Ishikawa (cell line): ENCODE results near the gene PLCB1.

Experiments used
- EGR1 ChIP-seq: IDR thresholded peaks from 2 replicates; pipeline ENCODE4 v1.6.1; 2012
- TAF1 ChIP-seq: IDR thresholded peaks from 2 replicates; pipeline ENCODE4 v1.6.1; 2012; ENCODE audit warnings: low read depth, mild to moderate bottlenecking
- TCF12 ChIP-seq: IDR thresholded peaks from 2 replicates; pipeline ENCODE4 v1.6.1; 2012; ENCODE audit warnings: low read depth
- TEAD4 ChIP-seq: IDR thresholded peaks from 2 replicates; pipeline ENCODE4 v1.6.1; 2012
- YY1 ChIP-seq: IDR thresholded peaks from 2 replicates; pipeline ENCODE4 v1.6.1; 2012; ENCODE audit warnings: low read depth
- ZBTB7A ChIP-seq: IDR thresholded peaks from 2 replicates; pipeline ENCODE4 v1.6.1; 2012; ENCODE audit warnings: low read depth
- TF ChIP-seq, protein P1 (sequence below): IDR thresholded peaks from 2 replicates; pipeline ENCODE4 v1.6.1; 2012

DNA sequence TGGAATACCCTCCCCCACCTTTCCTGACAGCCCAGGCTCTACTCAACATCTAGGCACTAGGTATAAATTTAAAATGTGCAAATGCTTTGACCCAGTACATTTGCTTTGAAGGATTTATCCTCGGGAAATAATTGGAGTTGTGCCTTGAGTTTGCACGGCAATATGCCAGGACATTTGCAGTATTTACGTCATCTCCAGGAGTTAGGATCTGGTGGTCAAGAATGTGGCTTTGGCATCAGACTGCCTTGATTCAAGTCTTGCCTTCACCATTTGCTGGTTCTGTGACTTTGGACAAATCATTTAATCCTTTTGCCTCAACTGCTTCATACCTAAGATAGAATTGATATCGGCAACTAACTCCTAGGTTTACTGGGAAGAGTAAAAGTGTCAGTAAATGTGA lies 169.6 kb downstream of the PLCB1 start:
- no peak for TF ChIP-seq TAF1
- no peak for TF ChIP-seq TCF12
- TF ChIP-seq EGR1: no peak
- no peak for TF ChIP-seq ZBTB7A
- TF ChIP-seq, protein P1, sequence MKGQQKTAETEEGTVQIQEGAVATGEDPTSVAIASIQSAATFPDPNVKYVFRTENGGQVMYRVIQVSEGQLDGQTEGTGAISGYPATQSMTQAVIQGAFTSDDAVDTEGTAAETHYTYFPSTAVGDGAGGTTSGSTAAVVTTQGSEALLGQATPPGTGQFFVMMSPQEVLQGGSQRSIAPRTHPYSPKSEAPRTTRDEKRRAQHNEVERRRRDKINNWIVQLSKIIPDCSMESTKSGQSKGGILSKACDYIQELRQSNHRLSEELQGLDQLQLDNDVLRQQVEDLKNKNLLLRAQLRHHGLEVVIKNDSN: no peak
- TF ChIP-seq YY1: no peak
- TF ChIP-seq TEAD4: no peak
